Astrocyte of the spinal cord (primary cell): Measurements from ENCODE around the gene RRP36.

ENCODE experiments used
- DNase-seq: peaks from one replicate; pipeline ENCODE4 v3.0.0; 2011; ENCODE audit warnings: low read depth, low spot score
- H3K4me3 ChIP-seq: 2 replicates; pipeline ENCODE4 v1.5.1; 2011; ENCODE audit warnings: low read depth, mild to moderate bottlenecking, low read length, moderate library complexity
- in situ Hi-C: cut with HindIII; loops from 2 replicates; pipeline ENCODE4 v1.10.0; 2017; ENCODE audit warnings: low sequenced_read_pairs
- TF ChIP-seq, protein P1 (sequence below): IDR thresholded peaks from 2 replicates; pipeline ENCODE4 v1.5.1; 2012; ENCODE audit warnings: low read depth, mild to moderate bottlenecking, low read length, inconsistent platforms

Gene RRP36

DNA sequence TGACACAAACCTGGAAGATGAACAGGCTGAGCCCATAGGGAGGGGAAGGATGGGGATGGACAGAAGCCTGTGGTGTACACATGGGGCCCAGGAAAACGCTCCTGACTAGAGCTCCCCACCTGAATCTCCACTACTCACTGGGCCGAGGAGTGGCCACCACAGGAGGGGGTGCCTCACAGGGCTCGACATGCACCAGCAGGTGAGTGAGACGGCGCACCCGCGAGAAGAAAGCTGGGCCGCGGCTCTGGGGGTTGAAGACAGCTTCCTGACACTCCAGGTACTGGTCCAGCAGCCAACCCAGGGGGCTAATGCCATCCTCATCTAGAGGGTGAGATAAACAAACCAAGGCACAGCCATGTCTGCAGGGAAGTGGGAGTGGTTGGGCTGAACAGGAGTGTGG lies 21.9 kb downstream of the RRP36 start:
- no peak for DNase-seq
- no peak overlapping the region for H3K4me3 ChIP-seq
- TF ChIP-seq, protein P1, sequence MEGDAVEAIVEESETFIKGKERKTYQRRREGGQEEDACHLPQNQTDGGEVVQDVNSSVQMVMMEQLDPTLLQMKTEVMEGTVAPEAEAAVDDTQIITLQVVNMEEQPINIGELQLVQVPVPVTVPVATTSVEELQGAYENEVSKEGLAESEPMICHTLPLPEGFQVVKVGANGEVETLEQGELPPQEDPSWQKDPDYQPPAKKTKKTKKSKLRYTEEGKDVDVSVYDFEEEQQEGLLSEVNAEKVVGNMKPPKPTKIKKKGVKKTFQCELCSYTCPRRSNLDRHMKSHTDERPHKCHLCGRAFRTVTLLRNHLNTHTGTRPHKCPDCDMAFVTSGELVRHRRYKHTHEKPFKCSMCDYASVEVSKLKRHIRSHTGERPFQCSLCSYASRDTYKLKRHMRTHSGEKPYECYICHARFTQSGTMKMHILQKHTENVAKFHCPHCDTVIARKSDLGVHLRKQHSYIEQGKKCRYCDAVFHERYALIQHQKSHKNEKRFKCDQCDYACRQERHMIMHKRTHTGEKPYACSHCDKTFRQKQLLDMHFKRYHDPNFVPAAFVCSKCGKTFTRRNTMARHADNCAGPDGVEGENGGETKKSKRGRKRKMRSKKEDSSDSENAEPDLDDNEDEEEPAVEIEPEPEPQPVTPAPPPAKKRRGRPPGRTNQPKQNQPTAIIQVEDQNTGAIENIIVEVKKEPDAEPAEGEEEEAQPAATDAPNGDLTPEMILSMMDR, result no peak
- in situ Hi-C loops, result no loop called here

DNA sequence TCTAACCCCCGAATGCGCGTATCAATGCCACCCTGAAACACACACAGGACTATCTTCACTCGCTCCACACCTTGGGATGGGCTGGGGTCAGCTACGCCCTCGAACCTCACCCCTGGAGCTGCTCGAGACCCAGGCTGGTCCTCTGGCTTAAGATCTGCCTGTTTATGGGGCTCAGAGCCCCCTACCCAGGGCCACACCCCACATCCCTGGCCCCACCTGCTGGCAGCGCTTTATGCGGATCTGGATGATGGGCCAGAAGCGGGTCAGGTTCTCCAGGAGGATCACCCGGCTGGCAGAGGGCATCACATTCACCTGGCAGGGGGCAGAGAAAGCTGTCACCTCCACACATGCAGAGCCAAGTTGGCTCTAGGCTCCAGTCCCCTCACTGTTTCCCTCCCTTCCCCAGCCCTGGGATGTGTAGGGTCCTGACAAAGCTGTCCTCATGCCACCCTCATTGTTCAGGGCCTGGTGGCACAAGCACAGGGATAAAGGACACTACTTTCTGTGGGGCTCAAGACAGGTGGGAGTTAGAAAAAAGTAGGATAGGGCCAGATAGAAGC lies 24.0 kb downstream of the RRP36 start:
- in situ Hi-C loops, result no loop called here

DNA sequence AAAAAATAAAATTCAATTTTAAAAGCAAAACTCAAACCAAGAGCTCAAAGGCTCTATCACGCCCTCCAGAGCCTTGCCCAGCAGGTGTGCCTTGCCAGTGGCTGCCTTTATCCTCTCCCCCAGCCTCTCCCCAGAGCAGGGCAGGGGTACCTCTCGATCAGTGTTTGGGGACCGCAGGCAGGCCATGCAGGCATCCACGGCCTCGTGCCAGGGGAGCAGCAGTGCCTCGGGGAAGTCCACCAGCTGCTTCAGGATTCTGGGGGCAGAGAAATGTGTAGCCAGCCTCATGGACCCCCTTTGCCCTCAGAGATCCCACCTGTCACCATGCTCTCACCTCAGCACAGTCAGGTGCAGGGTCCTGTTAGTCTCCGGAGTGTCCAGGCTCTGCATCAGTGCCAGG lies 26.6 kb downstream of the RRP36 start:
- in situ Hi-C loops, result no loop called here
- TF ChIP-seq, protein P1, result no peak
- no peak overlapping the region for H3K4me3 ChIP-seq
- no peak for DNase-seq

More for the DNA sequence above, 24.0 kb downstream of the RRP36 start:
- no peak overlapping the region for H3K4me3 ChIP-seq
- DNase-seq, result no peak
- TF ChIP-seq, protein P1, result no peak

DNA sequence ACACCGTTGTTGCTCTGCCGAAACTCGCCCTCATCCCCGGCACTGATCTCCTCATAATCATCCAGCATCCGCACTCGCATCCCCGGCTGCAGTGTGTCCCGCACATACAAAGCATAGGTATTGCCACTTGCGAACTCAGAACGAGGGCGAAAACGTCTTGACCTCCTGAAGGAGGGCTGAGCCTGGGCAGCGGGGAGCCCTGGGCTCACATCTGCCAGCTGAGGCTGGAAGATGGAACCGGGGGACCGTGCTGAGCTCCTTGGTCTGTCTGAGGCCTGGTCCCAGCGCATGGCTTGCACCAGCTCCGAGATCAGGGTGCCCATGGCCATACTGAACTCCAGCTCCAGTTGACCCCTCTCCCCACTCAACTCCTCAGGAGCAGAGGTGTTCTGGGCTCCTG lies 29.6 kb downstream of the RRP36 start:
- TF ChIP-seq, protein P1, result no peak
- in situ Hi-C loops, result no loop called here
- H3K4me3 ChIP-seq, result no peak overlapping the region
- no peak for DNase-seq

DNA sequence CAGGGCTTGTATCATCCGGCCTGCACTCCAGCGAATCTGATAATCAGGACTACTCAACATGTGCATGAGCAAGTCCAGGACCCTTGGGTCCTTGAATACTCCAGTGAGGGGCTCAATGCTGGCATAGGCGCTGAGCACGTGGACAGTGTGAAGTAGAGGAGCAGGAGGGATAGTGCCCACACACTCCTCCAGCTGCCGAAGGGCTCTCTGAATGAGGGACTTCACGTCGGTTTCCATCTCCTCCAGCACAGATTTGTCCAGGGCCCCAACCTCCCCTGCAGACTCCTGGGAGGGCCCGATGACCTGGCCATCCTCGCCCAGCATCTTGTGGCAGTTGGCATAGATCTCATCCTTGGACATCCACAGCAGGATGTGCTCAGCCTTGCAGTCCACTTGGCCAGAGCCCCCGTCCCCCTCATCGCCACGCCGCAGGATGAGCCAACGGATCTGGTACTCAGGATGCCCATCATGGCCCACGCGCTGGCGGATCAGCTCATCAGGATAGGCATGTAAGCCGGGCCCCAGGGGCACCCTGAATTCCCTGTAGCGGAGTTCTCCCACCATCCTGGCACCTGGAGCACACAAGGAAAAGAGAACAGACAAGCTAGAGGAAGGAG lies 30.9 kb downstream of the RRP36 start:
- in situ Hi-C loops, result no loop called here
- no peak for DNase-seq
- TF ChIP-seq, protein P1, result no peak
- H3K4me3 ChIP-seq, result peak overlapping the region; percentile 75

DNA sequence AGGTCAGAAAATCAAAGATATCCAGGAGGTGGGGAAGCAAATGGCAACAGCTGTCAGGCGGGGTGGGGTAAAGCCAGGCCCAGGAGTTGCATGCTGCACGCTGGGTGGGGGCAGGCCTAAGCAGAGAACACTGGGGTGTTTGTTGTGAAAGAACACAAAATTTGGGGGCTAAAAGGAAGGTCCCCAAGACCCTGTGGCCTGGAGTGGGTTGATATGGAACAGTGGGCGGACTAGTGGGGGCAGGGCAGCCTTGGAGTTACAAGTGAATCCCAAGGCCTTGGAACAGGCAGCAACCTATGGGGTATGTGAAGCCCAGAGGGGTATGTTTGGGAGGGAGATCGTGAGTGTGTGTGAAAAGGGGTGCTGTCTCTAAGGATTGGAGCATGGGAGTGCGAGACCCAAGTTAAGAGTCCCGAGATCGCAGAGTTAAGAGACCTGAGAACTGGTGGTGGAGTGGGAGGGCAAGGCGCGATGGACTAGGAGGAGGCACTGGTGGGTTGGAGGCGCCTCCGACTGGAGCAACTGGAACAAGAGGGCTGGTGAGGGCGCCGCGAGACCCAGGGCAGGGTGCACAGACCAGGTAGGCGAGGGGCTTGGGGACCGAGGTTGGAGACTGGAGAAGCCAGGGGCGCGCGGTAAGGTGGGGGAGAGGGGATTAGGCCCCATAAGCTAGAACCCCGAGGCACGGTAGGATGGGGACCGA lies 31.6 kb downstream of the RRP36 start:
- DNase-seq, result peak; percentile 26
- TF ChIP-seq, protein P1, result no peak
- in situ Hi-C loops, result no loop called here
- H3K4me3 ChIP-seq, result peak overlapping the region; percentile 75
